ENCODE data around the gene ASXL1.

DNA sequence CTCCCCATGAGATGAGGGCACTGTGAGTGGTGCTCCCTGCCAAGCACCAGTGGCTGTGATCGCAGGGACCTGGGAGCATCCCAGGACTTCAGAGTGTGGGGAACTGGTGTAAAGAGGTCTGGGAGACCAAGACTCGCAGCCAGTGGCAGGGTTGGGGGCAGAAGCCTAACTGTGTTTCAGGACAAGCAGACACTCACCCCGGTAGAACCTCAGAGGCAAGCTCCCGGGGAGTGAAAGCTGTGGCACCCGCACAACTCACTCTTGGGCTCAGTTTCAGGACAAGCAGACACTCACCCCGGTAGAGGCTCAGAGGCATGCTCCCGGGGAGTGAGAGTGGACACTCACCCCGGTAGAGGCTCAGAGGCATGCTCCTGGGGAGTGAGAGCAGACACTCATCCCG, 112.8 kb downstream of the ASXL1 start:
- TF ChIP-seq, protein P1, sequence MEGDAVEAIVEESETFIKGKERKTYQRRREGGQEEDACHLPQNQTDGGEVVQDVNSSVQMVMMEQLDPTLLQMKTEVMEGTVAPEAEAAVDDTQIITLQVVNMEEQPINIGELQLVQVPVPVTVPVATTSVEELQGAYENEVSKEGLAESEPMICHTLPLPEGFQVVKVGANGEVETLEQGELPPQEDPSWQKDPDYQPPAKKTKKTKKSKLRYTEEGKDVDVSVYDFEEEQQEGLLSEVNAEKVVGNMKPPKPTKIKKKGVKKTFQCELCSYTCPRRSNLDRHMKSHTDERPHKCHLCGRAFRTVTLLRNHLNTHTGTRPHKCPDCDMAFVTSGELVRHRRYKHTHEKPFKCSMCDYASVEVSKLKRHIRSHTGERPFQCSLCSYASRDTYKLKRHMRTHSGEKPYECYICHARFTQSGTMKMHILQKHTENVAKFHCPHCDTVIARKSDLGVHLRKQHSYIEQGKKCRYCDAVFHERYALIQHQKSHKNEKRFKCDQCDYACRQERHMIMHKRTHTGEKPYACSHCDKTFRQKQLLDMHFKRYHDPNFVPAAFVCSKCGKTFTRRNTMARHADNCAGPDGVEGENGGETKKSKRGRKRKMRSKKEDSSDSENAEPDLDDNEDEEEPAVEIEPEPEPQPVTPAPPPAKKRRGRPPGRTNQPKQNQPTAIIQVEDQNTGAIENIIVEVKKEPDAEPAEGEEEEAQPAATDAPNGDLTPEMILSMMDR (IDR thresholded peaks at IDR 0.05), result no peak
- no peak for TF ChIP-seq EZH2 (IDR thresholded peaks at IDR 0.05; ENCODE audit: borderline replicate concordance, insufficient read depth, low read depth, low read length, poor library complexity, severe bottlenecking)
